NK-92 treated with Interleukin-12 subunit alpha and Interleukin-12 subunit beta, amount 100 ng/mL, for 24 hours (cell line): Measurements from ENCODE around the gene SPATA33.

Source experiments
- DNase-seq: peaks from one replicate; lab custom pipeline; 2025; lab: John Stamatoyannopoulos, UW

Gene SPATA33

DNA sequence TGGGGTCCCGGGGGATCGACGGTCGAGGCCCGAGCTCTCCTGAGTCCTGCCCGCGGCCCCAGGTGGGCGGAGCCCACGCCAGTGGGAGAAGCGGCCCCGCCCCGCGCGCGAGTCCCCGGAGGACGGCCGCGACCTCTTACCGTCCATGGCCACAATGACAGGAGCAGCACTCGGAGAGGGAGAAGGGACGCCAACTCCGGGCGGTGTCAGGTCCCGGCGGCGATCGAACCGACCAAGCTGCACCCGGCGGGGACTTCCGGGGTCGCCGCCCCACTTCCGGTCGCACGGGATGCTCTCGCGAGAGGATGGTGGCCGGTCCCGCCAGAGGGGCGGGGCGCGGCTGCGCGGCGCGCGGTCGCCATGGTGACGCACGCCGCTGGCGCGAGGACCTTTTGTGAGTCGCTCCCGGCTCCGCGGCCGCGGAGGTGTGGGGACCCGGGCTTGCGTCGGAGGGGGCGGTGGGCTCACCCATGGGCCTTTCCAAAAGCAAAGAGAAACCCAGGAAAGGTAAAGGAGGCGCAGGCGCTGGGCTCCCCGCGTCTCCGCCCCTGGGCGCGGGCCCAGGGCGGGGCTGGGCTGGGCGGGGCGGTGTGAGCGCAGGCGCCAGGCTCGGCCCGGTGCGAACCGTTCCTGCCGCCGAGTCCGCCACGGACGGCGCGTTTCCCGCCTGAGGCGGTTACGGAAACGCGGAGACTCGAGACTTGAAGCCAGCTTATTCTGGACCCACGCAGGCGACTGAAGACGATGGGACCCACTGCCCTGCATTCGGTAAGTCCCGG lies at the start of gene SPATA33, which contains the start of gene CHMP1A:
Gene SPATA33 (plus strand): TSS at position 395 of the 779 bp plus-strand sequence. CDS start 76 bp downstream, at position 471.
Gene CHMP1A (minus strand): TSS at position 267 of the 779 bp plus-strand sequence. CDS start 120 bp downstream, at position 147.
- peak; percentile 72 for DNase-seq

GRCh38 chr16:89607937-89608740 lies 49.5 kb upstream of the SPATA33 start:
- DNase-seq = no peak

DNA sequence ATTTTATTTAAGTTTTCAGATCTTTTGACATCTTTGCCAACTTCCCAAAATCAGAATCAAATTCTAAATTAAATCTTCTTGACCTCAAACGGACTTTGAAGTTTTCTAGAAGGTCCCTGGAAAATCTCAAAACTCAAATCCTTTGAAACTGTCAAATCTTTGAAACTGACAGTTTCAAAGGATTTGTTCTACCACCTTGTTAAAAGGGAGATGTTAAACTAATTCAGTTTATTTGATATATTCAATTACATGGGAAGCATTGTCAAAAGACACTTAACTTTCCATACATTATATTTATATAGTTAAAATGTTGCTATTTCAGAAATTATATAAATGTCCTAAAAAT lies 47.6 kb upstream of the SPATA33 start:
- DNase-seq = no peak

- DNase-seq = no peak
Observed at GRCh38 chr16:89612415-89613166, 45.0 kb upstream of the SPATA33 start.

DNA sequence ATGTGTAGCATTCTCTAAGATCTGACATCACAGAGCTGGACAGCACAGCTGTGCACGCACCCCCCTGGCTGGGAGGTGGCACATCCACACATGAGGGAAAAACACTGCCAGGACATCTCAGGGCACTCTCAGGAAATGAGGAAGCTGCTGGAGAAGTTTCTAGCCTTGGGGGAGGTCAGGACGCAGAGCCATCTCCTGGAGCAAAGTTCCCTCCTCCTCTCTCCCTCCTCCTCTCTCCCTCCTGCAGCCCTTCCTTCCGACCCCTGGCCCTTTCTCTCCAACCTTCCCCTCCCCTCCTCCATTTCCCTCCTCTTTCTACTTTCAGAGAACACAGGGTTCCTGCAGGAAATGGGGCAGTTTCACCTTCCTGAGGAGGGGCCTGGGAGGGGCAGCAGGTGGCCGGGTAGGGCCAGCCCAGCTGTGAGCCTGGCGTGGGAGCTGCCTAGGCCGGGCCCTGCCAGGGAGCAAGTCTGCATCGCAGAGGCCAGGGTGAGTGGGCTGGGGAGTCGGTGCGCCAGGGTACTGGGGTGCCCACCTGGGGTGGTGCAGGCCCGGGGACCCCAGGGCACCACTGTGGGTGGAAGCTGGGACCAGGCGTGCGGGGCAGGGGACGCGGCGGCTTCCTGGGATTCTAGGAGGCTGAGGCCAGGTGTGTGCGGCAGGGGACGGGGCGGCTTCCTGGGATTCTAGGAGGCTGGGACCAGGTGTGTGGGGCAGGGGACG lies 44.2 kb upstream of the SPATA33 start, which contains the start of gene DPEP1:
Gene DPEP1 (plus strand): TSS at position 412 of the 723 bp plus-strand sequence. CDS start 16,769 bp downstream, outside the sequence.
- DNase-seq = no peak

DNA sequence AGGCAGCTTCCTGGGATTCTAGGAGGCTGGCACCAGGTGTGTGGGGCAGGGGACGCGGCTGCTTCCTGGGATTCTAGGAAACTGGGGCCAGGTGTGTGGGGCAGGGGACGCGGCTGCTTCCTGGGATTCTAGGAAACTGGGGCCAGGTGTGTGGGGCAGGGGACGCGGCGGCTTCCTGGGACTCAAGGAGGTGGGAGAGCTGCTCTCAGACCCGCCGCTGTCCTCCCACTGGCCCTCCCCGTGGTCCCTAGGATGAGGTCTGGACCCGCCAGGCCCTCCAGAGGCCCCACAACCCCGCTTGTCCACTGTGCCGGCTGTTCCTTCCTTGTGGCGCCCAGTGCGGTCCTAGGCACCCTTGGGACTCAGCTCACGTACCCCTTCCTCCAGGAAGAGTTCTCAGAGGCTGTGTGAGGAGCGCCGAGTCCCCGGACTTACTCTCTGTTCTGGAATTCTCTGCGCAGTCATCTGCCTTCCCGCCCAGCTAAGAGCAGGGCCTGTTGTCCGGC lies 43.6 kb upstream of the SPATA33 start:
- DNase-seq = no peak

GRCh38 chr16:89615176-89615575 lies 42.5 kb upstream of the SPATA33 start:
- no peak for DNase-seq

DNA sequence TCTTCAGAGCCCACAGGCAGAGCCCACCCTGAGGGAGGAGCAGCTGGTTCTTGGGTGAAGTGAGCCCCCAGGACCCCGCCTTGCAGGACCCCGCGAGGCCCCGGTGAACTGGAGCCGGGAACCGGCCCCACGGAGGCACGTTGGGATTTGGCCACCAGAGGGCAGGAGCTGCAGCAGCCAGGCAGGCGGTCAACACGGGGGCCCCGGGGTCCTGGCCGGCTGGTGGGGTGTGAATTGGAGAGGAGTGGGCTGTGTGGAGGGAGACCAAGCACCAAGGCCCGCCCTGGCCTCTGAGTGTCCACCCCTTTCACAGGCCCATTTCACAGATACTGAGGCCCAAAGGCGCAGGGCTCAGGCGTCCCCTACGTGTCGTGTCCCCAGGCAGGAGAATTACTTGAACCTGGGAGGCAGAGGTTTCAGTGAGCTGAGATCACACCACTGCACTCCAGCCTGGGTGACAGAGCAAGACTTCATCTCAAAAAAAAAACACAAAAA lies 42.0 kb upstream of the SPATA33 start:
- no peak for DNase-seq

DNA sequence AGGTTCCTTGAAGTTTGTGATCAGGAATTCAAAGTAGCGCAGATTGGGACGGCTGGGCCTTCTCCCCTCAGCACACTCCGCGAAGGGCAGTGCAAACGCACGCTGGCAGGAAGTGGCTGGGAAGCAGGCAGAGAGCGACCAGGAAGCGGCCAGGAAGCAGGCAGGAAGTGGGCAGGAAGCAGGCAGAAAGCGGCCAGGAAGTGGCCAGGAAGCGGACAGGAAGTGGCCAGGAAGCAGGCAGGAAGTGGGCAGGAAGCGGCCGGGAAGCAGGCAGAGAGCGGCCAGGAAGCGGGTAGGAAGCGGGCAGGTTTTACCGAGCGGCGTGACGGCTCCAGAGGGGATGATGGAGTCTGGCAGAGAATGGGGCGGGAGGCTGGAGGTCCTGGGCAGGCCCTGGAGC lies 41.0 kb upstream of the SPATA33 start:
- no peak for DNase-seq

DNA sequence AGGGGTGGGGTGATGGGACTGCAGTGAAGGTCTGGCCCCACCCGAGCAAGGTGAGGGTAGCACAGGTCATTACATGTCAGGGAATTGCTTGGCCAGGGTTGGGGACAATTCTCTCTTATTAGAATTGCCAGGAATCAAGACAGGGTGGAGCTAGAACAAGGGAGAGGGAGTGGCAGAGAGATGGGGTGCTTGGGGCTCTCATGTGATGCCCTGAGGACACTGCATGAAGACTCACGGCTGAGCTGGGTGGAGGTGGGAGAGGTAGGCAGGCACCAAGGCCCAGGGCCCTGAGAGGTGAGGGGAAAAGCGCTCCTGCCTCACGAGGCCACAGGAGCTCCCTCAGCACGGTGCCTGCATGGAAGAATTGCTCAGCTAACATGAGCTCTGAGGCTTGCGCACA lies 40.6 kb upstream of the SPATA33 start:
- no peak for DNase-seq

- DNase-seq = no peak
Observed at GRCh38 chr16:89618109-89618998, 39.3 kb upstream of the SPATA33 start.

DNA sequence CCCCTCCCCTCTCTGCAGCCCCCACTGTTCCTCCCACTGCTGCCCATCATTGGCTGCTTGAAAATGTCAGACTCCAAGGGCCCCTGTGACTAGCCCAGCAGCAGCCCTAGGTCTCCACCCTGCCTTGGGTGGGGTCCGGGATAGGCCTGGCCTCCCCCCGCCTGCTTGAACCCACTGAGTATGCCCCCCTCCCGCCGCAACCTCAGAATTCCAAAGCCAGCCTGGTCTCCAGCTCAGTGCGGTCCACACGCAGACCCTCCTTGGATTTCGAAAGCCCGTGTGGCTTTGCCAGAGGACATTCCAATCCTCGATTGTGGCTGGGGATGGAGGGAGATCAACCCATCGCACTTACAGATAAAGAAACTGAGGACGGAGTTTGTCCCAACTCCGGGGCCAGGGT lies 37.8 kb upstream of the SPATA33 start:
- no peak for DNase-seq

DNA sequence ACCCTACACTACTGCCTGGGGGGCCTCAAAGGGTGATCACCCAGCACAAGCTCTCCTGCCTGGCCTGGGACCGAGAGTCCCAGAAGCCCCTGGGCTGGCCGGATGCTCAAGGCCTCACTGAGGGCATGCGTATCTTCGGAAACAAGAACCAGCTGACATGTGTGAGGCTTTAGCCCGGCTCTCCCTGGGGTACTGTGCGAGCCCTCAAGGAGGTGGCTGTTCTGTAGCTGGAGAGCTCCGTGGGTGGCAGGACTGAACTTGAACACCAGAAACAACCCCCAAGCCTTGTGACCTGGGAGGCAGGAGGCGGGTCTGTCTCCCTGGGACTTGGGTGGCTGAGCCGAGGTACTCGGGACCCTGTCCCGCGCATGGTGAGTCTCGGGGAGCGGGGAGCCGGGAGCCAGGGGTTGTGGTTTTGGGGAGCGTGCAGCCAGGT lies 37.2 kb upstream of the SPATA33 start:
- no peak for DNase-seq

DNA sequence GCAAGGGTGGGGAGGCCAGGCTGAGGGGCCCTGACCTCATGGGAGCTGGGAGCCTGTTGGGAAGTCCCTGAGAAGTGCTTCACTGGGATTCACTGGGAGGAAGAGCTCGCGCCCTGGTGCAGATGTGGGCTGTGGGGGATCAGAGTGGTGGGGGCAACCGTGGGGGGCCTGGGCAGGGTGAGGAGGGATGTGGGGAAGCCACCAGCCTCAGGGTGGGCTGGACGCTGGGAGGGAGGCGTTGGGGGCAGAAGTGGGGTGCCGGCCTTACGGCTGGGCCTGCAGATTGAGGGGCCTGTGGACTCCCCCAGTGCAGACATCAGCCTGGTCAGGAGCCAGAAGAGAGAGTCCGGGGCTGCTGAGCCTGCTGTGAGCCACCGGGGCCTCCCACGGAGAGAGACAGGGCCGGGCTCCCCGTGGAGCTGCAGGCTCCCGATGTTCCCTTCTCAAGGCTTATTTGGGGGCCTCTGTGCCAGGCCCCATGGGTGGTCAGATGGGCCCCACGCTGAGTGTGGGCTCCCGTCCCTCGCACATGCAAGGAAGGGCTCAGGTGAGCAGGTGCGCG lies 36.4 kb upstream of the SPATA33 start:
- DNase-seq = no peak

GRCh38 chr16:89621698-89622409 lies 35.8 kb upstream of the SPATA33 start:
- no peak for DNase-seq

DNA sequence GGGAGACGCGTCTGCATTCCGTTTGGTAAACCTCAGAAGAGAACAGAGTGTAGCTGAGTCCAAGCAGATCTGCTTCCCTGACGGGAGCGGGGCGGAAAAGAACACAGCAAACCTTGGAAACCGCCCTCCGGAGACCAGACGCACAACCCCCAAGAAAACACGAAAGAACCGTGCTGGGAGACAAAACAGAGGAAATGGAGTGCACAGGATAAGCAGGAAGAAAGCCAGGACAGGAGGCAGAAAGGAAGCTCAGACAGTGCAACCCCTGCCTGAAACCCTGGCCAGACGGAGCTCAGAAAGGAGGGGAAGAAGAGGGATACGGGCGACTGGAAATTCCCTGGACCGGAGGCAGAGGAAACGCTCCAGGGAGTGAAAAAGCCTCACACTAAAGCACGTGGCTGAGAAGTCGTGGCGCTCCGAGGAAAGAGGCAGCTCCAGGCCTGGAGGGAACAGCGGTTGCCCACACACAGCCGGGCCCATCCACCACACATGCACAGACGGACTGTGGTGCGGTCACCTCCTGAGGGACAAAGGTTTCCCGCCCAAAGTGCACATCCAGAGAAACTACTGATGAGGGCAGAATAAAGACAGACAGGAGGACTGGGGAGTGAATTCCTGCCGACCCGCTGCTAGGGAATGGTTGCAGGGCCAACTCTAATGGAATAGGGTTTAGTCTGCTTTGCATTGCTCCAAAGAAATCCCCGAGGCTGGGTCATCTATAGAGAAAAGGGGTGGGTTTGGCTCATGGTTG lies 34.0 kb upstream of the SPATA33 start:
- DNase-seq = no peak

DNA sequence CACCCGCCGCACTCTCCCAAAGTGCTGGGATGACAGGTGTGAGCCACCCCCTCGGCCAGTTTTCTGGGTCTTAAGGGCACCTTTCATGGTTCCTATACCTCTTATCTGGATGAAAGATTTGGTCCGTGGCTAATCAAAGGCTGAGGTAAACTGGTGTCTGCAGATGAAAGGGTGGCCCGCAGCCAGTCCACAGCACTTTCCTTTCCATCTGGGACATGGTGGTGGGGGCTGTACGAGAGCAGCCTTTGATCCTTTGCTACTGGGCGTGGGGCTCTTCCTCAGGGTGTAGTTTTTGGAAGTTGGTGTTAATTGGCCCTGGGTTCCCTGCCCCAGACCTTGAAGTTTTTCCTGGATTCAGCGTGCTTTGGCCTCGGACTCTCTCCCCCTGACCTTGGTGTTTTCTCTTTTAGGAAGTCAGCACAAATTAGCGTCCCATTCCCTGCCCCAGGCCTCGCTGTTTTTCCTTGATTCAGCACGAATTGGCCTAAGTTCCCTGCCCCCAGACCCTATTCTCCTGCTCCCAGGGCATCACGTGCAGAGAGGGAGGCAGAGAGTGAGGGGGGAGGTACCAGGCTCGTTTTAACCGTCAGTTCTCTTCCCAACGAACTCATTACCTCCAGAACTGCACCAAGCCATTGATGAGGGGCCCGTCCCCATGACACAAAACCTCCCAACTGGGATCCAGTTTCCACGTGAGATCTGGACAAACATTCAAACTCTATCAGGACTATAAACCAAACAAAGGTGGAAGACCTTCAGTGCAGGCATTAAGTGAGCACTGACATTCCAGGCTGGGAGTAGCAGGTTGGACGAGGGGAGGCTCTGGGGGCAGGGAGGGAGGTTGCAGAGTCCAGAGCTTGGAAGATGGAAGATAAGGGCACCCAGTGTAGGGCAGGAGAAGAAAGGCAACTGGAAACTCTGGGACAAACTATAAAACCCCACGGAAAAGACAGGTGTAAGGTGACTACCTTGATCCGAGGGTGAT lies 32.6 kb upstream of the SPATA33 start:
- DNase-seq = no peak
